ENCODE measurements around the gene ROBO2. TPM values are rescaled to one million over a fixed set of nuclear protein-coding genes. Genes with fewer than 3 reads are reported as not detected.

The ROBO2 gene
- total RNA-seq, 1 experiment from 2014 or later = 0.16 TPM

DNA sequence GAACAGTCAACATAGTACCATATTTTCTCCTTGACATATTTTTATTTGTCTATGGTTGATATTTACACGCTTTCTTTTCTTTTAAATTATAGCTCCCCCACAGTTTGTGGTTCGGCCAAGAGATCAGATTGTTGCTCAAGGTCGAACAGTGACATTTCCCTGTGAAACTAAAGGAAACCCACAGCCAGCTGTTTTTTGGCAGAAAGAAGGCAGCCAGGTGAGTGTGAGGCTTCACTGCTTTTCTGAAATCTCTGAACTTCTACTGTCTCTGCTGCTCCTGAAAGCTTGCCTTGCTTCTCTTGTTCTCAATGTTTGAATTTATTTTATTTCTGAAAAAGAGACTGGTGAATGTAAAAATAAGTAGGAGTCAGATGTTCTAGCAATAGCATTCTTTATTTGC lies 506.3 kb downstream of the ROBO2 start:
- Histone ChIP-seq H3K4me1 (no peaks in the 10 kb centered on the region), H3K27me3 (replicated peaks; ENCODE audit: control insufficient read depth, insufficient read depth, low read length) (no peaks in the 10 kb centered on the region), H3K4me3 (ENCODE audit: low read depth, low read length) (no peak overlapping the region), H3K36me3 (ENCODE audit: control insufficient read depth, insufficient read depth, low read length) (no peaks in the 10 kb centered on the region), H3K9me3 (no peaks in the 10 kb centered on the region)
- H3K9me3 Mint-ChIP-seq (ENCODE audit: unreplicated experiment) = no peaks in the 10 kb centered on the region
- no peak overlapping the region for H3K4me3 Mint-ChIP-seq (ENCODE audit: unreplicated experiment)
- peaks cover 10% of the 10 kb centered on the region for H3K27me3 Mint-ChIP-seq (ENCODE audit: insufficient read depth, unreplicated experiment)
- no peak overlapping the region for H3K27ac Mint-ChIP-seq (ENCODE audit: unreplicated experiment)
- POLR2A ChIA-PET = no interaction called here
- no peaks in the 10 kb centered on the region for H3K4me1 Mint-ChIP-seq (ENCODE audit: low read depth, unreplicated experiment)
- no peak for TF ChIP-seq CTCF (IDR thresholded peaks at IDR 0.05; ENCODE audit: insufficient read depth in 1 of 2, low read depth in 1 of 2, low read length in 1 of 2, severe bottlenecking in 1 of 2, unreplicated experiment in 1 of 2)
- CTCF ChIA-PET = no interaction called here
- DNase-seq = no peak
- H3K36me3 Mint-ChIP-seq (ENCODE audit: insufficient read depth, unreplicated experiment) = no peaks in the 10 kb centered on the region
- no TSS peak for BruUV-seq (replicated peaks)
- intact Hi-C loops (cut with micrococcal nuclease; ENCODE audit: unreplicated experiment) = no loop called here

DNA sequence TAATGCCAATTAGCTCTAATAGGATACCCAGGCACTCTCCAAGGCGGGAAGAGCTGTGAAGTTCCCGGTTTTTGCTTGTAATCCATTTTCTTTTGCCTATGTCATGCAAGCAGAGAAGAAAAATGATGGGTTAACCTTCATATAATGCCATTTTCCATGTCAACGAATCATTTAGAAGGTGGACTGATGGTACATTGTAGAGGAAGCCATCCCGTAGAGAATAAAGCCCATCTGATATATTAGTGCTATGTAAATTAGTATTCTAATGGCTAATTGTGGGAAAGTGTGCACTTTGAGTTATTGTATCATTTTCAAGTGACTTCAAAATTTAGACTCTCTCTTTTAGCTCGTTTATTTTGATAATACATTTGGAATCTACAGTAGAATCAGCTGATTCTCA lies 509.1 kb downstream of the ROBO2 start:
- Histone ChIP-seq H3K4me1 (no peaks in the 10 kb centered on the region), H3K36me3 (ENCODE audit: control insufficient read depth, insufficient read depth, low read length) (no peaks in the 10 kb centered on the region), H3K27me3 (replicated peaks; ENCODE audit: control insufficient read depth, insufficient read depth, low read length) (no peaks in the 10 kb centered on the region), H3K9me3 (no peaks in the 10 kb centered on the region), H3K4me3 (ENCODE audit: low read depth, low read length) (no peak overlapping the region)
- POLR2A ChIA-PET = no interaction called here
- H3K4me1 Mint-ChIP-seq (ENCODE audit: low read depth, unreplicated experiment) = no peaks in the 10 kb centered on the region
- peaks cover 3% of the 10 kb centered on the region for H3K27me3 Mint-ChIP-seq (ENCODE audit: insufficient read depth, unreplicated experiment)
- BruUV-seq (replicated peaks) = no TSS peak
- intact Hi-C loops (cut with micrococcal nuclease; ENCODE audit: unreplicated experiment) = no loop called here
- CTCF ChIA-PET = no interaction called here
- no peak overlapping the region for H3K4me3 Mint-ChIP-seq (ENCODE audit: unreplicated experiment)
- H3K36me3 Mint-ChIP-seq (ENCODE audit: insufficient read depth, unreplicated experiment) = no peaks in the 10 kb centered on the region
- H3K9me3 Mint-ChIP-seq (ENCODE audit: unreplicated experiment) = no peaks in the 10 kb centered on the region
- no peak for TF ChIP-seq CTCF (IDR thresholded peaks at IDR 0.05; ENCODE audit: insufficient read depth in 1 of 2, low read depth in 1 of 2, low read length in 1 of 2, severe bottlenecking in 1 of 2, unreplicated experiment in 1 of 2)
- no peak for DNase-seq
- no peak overlapping the region for H3K27ac Mint-ChIP-seq (ENCODE audit: unreplicated experiment)

DNA sequence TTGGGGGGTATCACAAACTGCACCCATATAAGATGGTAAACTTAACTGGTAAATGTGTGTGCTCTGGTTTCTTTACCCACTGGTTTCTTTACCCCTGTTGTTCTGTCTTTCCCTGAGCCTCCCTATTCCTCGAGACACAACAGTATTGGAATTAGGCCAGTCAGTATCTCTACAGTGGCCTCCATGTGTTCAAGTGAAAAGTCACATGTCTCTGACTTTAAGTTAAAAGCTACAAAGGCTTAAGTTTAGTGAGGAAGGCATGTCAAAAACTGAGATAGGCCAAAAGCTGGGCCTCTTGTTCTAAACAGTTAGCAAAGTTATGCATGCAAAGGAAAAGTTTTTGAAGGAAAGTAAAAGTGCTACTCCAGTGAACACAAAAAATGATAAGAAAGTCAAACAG lies 513.3 kb downstream of the ROBO2 start:
- no TSS peak for BruUV-seq (replicated peaks)
- ChIA-PET POLR2A (no interaction called here), CTCF (no interaction called here)
- Mint-ChIP-seq H3K4me3 (ENCODE audit: unreplicated experiment) (no peak overlapping the region), H3K4me1 (ENCODE audit: low read depth, unreplicated experiment) (no peaks in the 10 kb centered on the region), H3K9me3 (ENCODE audit: unreplicated experiment) (no peaks in the 10 kb centered on the region), H3K27me3 (ENCODE audit: insufficient read depth, unreplicated experiment) (no peaks in the 10 kb centered on the region), H3K27ac (ENCODE audit: unreplicated experiment) (no peak overlapping the region), H3K36me3 (ENCODE audit: insufficient read depth, unreplicated experiment) (no peaks in the 10 kb centered on the region)
- H3K27me3 ChIP-seq (replicated peaks; ENCODE audit: control insufficient read depth, insufficient read depth, low read length) = no peaks in the 10 kb centered on the region
- no peaks in the 10 kb centered on the region for H3K36me3 ChIP-seq (ENCODE audit: control insufficient read depth, insufficient read depth, low read length)
- no peak for DNase-seq
- H3K9me3 ChIP-seq = no peaks in the 10 kb centered on the region
- no peak overlapping the region for H3K4me3 ChIP-seq (ENCODE audit: low read depth, low read length)
- H3K4me1 ChIP-seq = no peaks in the 10 kb centered on the region
- no peak for TF ChIP-seq CTCF (IDR thresholded peaks at IDR 0.05; ENCODE audit: insufficient read depth in 1 of 2, low read depth in 1 of 2, low read length in 1 of 2, severe bottlenecking in 1 of 2, unreplicated experiment in 1 of 2)
- intact Hi-C loops (cut with micrococcal nuclease; ENCODE audit: unreplicated experiment) = no loop called here

All from Caco-2 (cell line).